Activated gamma-delta T cell treated with anti-CD3 and anti-CD28 coated beads, Interleukin-2, amount 50 U/mL, for 16 hours (primary cell): Measurements from ENCODE around the gene TRAF2.

Source experiments
- DNase-seq: peaks from one replicate; pipeline ENCODE4 v3.0.0-alpha.2; 2020; ENCODE audit warnings: low read depth

Gene TRAF2

DNA sequence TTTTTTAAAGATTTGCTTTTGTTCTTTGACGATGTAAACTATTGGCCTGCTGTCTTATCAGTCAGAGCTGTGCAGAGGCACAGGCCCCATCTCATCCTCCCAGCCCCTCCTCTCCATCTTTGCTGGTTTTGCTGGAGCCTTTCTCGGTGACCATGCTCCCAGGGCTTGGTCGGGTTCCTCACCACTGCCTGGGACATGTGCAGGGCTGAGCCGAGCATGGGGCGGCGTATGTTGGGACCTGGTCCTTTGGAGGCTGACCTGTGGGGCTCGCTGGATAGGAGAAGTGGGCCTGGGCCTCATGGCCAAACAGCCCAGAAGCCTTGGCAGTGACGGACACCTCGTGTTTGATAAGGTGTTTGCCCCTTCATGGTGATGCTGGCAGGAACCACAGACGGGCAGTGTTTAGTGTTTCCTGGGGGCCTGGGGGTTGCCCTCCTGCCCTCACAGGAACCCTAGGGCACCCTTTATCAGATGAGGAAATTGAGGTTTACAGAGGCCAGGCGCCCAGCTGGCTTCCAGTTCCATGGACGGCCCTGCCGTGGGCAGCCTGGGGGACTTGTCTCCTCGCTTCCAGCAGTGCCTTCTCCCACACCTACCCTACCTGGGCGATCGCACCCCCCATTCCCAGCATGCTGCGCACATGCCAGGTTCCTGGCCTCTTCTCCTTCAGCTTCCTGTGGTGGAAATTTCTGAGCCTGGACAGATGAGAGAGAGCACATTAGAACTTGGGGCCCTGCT lies 27.6 kb downstream of the TRAF2 start:
- DNase-seq: no peak

DNA sequence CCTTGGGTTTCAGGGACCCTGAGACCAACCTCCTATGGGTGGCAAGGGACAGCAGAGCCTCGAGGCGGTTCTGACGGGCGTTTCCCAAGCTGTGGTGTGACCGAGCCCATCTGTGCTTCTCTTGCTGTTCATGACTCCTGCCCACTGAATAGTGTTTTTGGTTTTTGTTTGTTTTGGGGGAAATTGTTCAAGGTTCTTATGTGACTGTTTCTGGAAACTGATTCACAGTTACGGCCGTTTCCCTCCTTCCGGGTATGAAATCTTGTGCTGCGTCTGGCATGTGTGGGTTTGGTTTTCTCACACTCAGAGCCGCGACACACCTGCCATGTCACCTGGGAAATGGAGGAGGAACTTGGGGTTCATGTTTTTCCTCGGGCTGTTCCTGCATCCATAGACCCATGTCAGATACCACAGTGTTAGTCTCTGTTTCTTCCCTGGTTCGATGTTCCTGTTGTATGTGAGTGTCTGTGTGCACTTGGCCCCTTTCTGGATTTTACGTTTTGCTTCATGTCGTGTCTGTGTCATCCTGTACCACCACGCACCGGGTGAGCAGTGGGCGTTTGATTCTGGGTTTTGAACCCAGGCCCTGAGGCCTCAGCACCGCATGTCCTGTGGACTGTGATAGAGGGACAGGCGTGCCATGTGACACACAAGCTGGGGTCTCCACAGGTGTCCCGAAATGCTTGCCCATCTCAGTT lies 29.5 kb downstream of the TRAF2 start:
- no peak for DNase-seq

DNA sequence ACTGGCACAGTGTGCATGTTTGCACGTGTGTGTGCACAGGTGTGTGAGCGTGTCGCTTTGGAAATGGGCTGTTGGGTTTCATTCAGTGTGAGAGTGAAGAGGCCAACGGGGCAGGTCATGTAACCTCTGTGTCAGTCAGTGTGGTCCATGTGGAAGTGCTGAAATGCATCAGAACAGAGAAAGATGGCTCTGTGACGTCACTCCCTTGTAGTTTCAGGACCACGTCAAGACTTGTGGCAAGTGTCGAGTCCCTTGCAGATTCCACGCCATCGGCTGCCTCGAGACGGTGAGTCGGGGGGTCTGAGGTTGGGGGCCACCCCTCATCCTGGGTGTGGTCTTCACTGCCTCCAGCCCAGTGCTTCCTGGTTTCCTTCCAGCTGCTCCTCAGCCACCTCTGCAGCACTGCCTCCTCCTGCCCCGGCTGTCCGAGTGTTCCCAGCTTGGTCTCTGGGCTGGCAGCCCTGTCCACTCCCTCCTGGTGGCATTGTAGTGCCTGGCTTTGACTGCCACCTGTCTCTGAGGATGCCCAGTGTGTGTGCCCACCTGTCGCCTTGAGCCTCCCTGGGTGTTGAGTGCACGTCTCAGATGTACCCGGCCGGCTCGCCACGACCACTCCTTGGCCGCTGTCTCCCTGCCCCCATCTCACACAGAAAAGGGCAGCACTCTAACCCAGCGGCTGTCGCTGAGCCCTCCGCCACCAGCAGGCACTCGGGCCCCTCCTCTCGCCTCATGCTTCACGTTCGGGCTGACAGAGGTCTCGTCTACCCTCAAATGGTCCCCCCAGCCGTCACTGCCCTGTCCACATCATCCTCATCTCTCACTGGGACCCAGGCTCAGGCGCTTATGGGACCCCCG lies 30.2 kb downstream of the TRAF2 start:
- DNase-seq: no peak

DNA sequence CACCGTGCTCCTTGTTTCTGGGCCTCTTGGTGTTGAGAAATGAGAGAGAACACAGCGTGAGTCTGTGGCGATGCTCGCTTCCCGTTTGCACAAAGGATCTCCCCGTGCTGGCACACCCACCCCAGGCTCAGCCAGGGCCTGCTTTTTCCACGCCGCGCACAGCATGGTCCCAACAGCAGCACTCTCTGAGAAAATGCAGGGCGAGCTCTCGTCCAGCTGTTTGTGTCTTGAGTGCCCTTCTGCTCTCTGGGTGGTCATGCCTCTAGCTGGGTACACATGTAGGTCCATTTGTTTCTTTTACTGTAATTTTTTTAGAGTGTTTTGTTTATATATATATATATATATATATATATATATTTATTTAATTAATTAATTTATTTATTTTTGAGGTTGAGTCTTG lies 31.6 kb downstream of the TRAF2 start:
- no peak for DNase-seq

DNA sequence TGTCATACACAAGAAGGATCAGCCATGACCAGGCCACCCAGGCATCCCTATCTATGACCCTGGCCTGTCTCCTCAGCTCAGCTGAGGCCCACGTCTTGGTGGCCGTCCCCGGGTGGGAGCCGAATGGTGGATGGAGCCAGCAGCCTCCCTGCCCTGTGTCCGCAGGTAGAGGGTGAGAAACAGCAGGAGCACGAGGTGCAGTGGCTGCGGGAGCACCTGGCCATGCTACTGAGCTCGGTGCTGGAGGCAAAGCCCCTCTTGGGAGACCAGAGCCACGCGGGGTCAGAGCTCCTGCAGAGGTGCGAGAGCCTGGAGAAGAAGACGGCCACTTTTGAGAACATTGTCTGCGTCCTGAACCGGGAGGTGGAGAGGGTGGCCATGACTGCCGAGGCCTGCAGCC lies 33.8 kb downstream of the TRAF2 start:
- no peak for DNase-seq

DNA sequence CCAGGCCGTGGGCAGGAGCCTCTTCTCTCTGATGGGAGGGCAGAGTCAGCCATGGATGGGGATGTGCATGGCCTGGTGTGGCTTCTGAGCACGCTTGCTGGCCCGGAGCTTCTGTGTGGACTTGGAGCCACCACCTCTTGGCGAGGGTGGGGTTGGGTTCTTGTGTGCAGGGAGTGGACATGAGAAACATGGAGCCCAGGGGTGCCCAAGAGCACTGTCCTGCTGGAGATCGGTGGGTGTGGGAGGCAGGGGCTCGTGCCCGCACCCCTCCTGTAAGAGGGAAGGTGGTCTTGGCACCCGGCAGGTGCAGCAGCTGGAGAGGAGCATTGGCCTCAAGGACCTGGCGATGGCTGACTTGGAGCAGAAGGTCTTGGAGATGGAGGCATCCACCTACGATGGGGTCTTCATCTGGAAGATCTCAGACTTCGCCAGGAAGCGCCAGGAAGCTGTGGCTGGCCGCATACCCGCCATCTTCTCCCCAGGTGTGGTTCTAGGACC lies 34.5 kb downstream of the TRAF2 start:
- DNase-seq: no peak

DNA sequence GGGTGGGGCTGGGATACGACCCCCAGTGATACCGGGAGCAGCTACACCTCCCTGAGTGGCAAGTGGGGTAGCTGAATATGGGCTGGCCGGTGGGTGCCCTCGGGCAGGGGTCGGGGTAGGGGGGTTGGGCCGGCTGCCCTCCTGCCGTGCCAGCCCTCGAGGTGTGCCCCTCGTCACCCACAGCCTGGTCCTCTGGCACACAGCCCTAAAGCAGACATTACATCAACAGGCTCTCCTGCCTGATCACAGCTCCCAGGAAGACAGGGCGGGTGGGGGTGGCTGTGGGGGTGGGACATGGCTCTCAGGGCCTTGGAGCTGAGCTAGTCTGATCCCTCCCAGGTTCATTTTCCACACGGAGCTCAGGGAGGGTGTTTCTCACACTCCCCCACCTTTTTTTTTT lies 35.0 kb downstream of the TRAF2 start:
- DNase-seq: no peak

DNA sequence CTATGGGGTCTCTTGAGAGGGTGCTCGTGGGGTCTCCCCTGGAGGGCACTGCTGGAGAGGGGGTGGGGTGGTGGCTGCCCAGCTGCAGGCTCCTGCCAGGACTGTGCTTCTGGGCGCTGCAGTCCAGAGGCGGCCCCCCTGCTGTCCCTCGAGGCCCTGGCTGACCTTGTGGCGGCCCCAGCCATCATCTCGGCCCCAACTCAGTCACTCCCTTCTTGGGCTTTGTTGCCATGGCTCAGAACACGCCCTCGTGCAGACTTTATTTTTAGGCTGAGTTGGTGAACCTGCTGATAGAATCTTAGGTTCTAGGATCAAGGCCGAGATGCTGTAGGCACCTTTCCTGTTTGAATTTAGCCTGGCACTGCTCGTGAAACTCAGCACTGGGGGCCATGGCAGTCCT lies 35.4 kb downstream of the TRAF2 start:
- no peak for DNase-seq

DNA sequence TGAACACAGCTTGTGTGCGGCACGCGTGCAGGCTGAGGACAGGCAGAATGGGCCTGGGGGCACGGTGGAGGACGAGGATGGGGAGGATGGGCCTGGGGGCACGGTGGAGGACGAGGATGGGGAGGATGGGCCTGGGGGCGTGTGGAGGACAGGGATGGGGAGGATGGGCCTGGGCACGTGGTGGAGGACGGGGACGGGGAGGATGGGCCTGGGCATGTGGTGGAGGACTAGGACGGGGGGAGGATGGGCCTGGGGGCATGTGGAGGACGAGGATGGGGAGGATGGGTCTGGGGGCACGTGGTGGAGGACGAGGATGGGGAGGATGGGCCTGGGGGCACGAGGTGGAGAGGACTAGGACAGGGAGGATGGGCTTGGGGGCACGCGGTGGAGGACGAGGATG lies 36.2 kb downstream of the TRAF2 start:
- DNase-seq: no peak

DNA sequence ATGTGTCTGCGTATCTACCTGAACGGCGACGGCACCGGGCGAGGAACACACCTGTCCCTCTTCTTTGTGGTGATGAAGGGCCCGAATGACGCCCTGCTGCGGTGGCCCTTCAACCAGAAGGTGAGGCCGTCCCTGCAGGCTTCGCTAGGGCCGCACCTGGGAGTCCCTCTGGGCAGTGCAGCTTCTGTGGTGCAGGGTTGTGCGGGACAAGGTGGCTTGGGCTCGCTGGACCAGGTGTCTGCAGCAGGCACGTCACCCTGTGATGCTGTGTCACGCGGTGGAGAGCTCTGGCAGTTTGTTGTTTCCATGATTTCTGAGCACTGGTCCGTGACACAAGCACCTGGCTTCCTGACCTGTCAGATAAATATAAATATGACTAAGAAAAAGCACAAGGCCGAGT lies 37.6 kb downstream of the TRAF2 start:
- no peak for DNase-seq

DNA sequence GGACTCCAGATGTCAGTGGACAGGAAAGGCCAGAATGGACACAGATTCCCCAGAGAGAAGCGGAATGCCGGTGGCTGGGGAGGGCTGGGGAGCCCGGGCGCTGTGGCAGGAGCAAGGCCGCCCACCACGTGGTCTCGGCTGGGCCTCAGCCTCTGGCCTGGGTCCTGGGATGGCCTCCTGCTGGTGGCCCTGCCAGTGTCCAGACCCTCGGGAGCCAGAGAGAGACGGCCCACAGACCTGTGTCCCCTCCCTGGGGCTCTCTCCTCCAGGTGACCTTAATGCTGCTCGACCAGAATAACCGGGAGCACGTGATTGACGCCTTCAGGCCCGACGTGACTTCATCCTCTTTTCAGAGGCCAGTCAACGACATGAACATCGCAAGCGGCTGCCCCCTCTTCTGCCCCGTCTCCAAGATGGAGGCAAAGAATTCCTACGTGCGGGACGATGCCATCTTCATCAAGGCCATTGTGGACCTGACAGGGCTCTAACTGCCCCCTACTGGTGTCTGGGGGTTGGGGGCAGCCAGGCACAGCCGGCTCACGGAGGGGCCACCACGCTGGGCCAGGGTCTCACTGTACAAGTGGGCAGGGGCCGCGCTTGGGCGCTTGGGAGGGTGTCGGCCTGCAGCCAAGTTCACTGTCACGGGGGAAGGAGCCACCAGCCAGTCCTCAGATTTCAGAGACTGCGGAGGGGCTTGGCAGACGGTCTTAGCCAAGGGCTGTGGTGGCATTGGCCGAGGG lies 39.3 kb downstream of the TRAF2 start:
- no peak for DNase-seq

DNA sequence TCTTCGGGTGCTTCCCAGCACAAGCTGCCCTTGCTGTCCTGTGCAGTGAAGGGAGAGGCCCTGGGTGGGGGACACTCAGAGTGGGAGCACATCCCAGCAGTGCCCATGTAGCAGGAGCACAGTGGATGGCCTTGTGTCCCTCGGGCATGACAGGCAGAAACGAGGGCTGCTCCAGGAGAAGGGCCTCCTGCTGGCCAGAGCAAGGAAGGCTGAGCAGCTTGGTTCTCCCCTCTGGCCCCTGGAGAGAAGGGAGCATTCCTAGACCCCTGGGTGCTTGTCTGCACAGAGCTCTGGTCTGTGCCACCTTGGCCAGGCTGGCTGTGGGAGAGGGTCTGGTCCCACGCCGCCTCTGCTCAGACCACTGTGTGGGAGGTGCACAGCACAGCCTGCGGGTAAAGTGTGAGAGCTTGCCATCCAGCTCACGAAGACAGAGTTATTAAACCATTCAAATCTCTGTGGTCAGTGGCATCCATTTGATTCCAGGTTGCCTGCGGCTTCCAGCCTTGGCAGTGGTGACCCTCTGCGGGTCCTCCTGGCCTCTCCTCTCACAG lies 39.9 kb downstream of the TRAF2 start:
- DNase-seq: no peak

DNA sequence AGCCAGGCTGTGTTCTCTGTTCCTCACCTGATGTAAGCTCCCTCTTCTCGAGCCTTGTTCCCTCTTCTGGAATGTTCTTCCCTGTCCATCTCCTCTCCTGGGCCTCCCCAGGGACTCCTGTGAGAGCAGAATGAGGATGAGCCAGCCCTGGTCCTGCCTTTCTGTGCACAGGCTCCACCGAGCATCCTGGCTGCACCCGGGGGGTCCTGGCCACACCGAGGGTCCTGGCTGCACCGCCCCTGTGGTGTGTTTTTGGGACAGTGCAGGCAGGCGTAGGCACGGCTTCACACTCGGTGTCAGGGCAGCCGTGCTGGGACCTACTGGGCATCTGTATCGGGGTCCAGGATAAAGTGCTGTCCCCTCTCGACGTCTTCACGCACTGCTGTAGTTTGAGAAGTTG lies 40.4 kb downstream of the TRAF2 start:
- no peak for DNase-seq

DNA sequence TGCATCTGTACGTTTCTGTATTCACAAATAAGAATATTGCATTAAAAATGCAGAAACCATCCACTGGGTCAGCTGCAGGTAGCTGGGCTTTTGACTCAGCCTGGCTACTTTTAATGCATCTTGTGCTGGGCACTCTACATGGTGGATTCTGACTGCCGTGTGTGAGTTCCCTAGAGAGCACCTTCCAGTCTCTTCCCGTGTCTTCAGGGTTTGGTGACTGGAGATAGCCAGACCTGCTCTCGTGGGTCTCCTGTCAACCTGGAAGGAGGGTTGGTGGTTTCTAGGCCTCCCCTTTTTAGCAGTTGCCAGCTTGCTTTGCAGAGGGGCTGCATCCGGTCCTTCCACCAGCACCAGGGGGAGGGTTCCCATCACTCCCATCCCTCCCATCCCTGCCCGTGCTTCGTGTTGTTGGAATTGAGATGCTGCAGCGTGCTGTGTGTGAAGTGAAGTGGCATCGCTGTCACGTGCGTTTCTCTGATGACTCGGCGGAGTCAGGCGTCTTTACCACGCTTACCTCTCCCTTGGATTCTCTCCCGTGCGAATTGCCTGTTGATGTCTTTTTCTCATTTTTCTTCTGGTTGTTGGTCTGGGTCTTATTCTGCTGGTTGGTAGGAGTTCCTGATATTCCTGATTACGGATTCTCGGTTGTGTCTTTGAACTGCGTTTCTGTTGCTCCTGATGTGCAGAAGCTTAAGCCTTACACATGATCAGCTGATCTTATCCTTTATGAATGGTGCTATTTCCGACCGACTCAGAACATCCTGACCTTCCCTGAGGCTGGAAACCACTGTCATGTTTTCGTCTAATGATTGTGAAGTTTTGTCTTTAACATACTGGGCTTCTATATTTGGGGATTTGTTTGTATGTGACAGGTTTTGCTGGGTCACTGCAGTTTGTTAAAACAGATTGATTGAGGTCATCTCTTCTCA lies 41.3 kb downstream of the TRAF2 start:
- DNase-seq: no peak

DNA sequence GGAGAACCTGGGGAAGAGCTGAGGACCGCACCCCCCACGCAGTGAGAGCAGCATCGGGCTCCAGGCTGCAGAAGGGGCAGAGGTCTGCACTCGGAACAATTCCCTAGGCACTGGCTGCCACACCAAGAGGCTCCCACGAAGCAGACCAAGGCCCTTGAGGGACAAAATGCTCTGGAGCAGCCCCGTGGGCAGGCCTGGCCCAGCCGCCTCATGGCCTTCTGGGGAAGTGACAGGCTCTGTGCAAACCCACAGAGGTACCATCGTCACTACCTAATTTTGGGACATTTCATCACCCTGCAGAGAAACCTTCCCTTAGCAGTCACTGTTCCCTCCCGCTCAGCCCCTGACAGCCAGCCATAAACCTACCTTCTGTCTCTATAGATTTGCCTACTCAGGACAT lies 42.3 kb downstream of the TRAF2 start:
- DNase-seq: no peak

DNA sequence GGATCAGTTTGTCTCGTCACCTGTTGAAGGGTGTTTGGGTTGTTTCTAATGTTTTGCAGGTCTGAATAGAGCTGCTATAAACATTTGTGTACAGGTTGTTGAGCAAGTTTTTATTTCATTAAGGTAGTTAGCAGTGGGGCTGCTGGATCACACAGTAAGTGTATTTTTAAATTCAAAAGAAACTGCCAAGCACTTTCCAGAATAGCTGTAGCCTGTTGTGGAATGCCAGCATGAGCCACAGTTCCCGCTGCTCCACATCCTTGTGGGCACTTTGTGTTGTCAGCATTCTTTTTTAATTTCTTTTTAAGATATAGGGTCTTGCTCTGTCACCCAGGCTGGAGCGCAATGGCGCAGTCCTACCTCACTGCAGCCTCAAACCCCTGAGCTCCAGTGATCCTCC lies 43.7 kb downstream of the TRAF2 start:
- no peak for DNase-seq

DNA sequence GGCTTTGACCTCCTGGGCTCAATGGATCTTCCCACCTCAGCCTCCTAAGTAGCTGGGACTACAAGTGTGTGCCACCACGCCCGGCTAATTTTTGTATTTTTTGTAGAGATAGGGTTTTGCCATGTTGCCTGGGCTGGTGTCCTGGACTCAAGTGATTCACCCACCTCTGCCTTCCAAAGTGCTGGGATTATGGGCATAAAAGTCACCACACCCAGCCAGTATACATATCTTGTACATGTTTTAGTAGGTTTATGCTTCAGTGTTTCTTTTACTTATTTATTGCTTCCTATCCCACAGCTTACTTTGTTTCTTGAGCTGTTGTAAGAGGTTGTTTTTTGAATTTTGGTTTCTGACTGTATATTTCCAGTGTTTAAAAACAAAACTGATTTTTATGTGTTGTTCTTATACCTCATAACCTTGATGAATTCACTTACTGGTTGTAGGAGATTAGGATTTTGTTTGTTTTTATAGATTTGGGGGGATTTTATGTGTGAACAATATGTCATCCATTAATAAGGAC lies 45.4 kb downstream of the TRAF2 start:
- DNase-seq: no peak

DNA sequence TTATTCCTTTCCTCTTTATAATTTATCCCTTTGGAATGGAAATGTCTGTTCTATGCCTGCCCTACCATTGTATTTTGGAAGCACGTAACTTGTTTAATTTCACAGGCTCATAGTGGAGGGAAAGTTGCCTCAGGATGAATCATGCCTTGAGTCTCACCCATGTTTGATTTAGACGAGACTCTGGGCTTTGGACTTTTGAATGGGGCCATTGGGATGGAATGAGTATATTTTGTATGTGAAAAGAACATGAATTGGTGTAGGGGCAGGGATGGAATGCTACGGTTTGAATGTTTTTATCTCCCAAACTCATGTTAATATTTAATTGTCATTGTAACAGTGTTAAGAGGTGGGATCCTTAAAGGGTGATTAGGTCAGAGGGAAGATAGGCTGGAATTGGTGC lies 48.0 kb downstream of the TRAF2 start:
- DNase-seq: no peak

DNA sequence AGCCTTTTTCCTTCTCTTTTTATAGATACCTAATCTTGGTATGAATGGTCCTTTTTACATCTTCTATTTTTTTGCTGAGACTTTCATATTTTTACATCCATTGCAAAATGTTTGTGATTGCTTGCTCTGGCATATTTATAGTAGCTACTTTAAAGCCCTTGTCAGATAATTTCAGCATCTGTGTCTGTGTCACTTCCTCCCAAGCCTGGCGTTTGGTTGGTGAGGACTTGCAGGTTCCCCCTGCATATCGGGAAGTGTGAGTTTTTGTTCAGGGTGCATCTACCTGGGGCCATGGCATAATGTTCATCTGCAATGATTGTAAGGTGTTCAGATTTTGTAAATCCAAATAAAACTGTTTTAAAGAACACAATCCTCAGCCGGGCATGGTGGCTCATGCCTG lies 49.3 kb downstream of the TRAF2 start:
- no peak for DNase-seq

DNA sequence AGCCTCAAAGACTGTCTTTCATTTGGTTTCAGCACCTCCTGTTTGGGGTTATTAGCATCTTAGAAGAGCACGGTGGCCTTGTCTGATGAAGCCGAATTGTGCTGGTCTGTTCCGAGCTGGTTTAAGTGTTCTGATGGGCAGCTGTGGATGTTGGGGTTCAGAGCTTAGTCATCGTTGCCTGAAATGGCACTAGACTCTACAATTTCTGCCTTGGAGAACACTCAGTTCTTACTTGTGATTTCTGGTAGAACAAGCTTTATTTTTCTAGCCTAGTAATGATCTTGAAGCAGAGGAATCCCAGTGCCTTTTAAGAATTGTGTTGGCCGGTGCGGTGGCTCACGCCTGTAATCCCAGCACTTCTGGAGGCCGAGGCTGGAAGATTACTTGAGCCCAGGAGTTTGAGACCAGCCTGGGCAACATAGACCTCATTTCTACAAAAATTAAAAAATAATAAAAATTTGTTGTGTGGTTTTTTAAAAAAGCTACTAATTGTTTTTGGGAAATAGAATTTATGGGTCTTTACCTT lies 50.4 kb downstream of the TRAF2 start:
- DNase-seq: no peak
